ENCODE measurements around the gene DCUN1D1. TPM values are rescaled to one million over a fixed set of nuclear protein-coding genes. Genes with fewer than 3 reads are reported as not detected.

The DCUN1D1 gene
- total RNA-seq, 4 donors from 2014 or later, result 20.5 to 31.4 (median 27.4) TPM

DNA sequence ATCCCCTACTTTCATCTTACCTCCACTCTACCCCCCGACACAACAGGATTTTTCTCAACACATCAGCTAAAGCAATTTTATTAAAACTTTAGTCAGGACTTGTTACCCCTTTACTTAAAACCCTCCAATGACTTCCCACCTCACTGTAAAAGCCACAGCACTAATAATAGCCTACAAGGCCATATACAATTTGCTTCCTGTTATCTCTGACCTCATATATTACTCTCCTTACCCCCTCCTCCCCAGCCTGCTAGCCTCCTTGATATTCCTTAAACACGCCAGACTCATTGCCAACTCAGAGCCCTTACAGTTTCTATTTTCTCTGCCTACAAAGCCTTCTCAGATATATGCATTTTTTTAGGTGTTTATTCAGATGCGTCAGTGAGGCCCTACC, 54.4 kb downstream of the DCUN1D1 start:
- no peaks in the 10 kb centered on the region for H3K36me3 ChIP-seq
- no peak overlapping the region for H3K4me3 ChIP-seq
- WGBS, 2 donors (ENCODE audit: low coverage in 1 of 2), result 92 to 98% methylated on average over 2 to 3 of the region's 3 CpGs
- no peak for TF ChIP-seq EP300 (IDR thresholded peaks at IDR 0.05; ENCODE audit: low read depth)
- DNase-seq, result no peak
- H3K9me3 ChIP-seq, result no peaks in the 10 kb centered on the region
- intact Hi-C loops (cut with DNase I; ENCODE audit: low total_unique reads), result no loop called here
- H3K27ac ChIP-seq, result no peak overlapping the region
- in situ Hi-C loops (cut with MboI; ENCODE audit: low pct_ligation_motif_present in 1 of 4, low pct_unique_long_range_greater_than_20kb in 1 of 4, low sequenced_read_pairs in 3 of 4), result no loop called here
- H3K4me1 ChIP-seq, result no peaks in the 10 kb centered on the region
- H3K27me3 ChIP-seq, result no peaks in the 10 kb centered on the region

DNA sequence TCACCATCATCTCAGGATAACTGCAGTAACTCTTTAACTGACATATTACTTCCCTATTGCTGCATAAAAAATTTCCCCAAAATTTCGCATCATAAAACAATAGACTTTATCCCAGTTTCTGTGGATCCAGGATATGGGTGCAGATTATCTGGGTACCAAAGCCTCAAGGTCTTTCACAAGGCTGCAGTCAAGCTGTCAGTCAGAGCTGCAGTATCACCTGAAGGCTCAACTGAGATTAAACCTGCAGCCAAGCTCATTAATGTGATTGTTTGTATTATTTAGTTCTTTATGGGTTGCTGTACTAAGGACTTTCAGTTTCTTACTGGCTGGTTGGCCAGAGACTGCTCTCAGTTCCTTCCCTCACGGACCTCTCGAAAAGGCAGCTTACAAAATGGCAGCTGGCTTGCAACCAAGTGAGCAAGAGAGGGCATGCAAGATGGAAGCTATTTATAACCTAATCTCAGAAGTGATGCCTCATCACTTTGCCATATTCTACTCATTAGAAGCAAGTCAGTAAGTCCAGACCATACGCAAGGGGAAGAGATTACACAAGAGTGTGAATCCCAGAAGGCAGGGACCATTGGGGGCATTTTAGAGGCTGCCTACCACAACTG, 54.9 kb downstream of the DCUN1D1 start:
- Histone ChIP-seq H3K9me3 (no peaks in the 10 kb centered on the region), H3K4me3 (no peak overlapping the region), H3K27ac (no peak overlapping the region), H3K36me3 (no peaks in the 10 kb centered on the region), H3K27me3 (no peaks in the 10 kb centered on the region), H3K4me1 (peaks cover 0 to 2% (median 0%) of the 10 kb centered on the region in 4 donors)
- TF ChIP-seq POLR2A (IDR thresholded peaks at IDR 0.05) (no peak), POLR2AphosphoS5 (IDR thresholded peaks at IDR 0.05) (no peak), EP300 (IDR thresholded peaks at IDR 0.05; ENCODE audit: low read depth) (no peak)
- TF ChIP-seq, protein P1, sequence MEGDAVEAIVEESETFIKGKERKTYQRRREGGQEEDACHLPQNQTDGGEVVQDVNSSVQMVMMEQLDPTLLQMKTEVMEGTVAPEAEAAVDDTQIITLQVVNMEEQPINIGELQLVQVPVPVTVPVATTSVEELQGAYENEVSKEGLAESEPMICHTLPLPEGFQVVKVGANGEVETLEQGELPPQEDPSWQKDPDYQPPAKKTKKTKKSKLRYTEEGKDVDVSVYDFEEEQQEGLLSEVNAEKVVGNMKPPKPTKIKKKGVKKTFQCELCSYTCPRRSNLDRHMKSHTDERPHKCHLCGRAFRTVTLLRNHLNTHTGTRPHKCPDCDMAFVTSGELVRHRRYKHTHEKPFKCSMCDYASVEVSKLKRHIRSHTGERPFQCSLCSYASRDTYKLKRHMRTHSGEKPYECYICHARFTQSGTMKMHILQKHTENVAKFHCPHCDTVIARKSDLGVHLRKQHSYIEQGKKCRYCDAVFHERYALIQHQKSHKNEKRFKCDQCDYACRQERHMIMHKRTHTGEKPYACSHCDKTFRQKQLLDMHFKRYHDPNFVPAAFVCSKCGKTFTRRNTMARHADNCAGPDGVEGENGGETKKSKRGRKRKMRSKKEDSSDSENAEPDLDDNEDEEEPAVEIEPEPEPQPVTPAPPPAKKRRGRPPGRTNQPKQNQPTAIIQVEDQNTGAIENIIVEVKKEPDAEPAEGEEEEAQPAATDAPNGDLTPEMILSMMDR (IDR thresholded peaks at IDR 0.05), result no peak
- DNase-seq, result peak; percentile 12
- WGBS, 2 donors (ENCODE audit: low coverage in 1 of 2), result 69% methylated on average over 4 of the region's 4 CpGs; no CpG with 5 or more reads in 1 of the 2 donors
- in situ Hi-C loops (cut with MboI; ENCODE audit: low pct_ligation_motif_present in 1 of 4, low pct_unique_long_range_greater_than_20kb in 1 of 4, low sequenced_read_pairs in 3 of 4) (no loop called here), intact Hi-C loops (cut with DNase I; ENCODE audit: low total_unique reads) (no loop called here)

DNA sequence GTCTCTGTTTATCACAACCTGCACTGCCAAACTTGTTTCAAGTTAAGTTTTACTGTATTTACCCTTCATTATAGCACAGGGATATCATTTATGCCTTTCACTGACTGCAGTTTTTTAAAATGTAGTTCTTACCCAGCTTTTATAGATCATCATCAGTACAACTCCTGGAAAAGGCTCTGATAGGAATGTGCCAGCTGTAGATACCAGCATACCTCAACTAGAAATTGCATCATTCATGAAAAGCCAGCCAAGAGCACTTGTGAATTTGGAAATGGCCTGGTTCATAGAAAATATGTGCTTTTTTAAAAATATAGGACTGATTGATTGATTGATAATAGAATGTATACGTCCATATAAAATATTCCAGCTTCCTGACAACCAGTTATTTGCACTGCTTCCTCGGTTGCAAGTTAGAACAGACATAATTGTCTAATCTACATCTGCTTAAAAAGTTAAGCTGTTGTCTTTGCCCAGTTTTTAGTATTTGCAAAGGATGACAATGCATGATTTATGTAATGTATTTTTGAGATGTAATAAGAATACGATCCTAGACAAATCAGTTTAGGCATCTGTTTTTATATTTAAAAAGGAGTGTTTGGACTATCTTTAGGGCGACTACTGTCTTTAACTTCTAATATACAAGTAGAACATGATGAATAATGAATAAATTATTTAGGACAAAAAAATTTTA, 58.5 kb downstream of the DCUN1D1 start:
- H3K9me3 ChIP-seq, result no peaks in the 10 kb centered on the region
- peaks cover 0 to 2% (median 0%) of the 10 kb centered on the region in 4 donors for H3K4me1 ChIP-seq
- intact Hi-C loops (cut with DNase I; ENCODE audit: low total_unique reads), result no loop called here
- DNase-seq, result no peak
- TF ChIP-seq EP300 (IDR thresholded peaks at IDR 0.05; ENCODE audit: low read depth) (no peak), POLR2A (IDR thresholded peaks at IDR 0.05) (no peak), POLR2AphosphoS5 (IDR thresholded peaks at IDR 0.05) (no peak)
- TF ChIP-seq, protein P1 (IDR thresholded peaks at IDR 0.05), result no peak
- H3K27ac ChIP-seq, result no peak overlapping the region
- H3K36me3 ChIP-seq, result no peaks in the 10 kb centered on the region
- in situ Hi-C loops (cut with MboI; ENCODE audit: low pct_ligation_motif_present in 1 of 4, low pct_unique_long_range_greater_than_20kb in 1 of 4, low sequenced_read_pairs in 3 of 4), result no loop called here
- no peak overlapping the region for H3K4me3 ChIP-seq
- H3K27me3 ChIP-seq, result no peaks in the 10 kb centered on the region
- 89 to 91% methylated on average over 4 of the region's 4 CpGs for WGBS, 2 donors (ENCODE audit: low coverage in 1 of 2)

DNA sequence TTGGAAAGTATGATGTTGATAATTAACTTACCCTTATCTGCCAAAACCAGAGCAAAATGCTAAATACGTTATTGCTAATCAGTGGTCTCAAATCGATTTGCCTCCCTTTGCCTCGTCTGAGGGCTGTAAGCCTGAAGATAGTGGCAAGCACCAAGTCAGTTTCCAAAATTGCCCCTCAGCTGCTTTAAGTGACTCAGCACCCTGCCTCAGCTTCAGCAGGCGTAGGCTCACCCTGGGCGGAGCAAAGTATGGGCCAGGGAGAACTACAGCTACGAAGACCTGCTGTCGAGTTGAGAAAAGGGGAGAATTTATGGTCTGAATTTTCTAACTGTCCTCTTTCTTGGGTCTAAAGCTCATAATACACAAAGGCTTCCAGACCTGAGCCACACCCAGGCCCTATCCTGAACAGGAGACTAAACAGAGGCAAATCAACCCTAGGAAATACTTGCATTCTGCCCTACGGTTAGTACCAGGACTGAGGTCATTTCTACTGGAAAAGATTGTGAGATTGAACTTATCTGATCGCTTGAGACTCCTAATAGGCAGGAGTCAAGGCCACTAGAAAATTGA, 59.7 kb downstream of the DCUN1D1 start:
- in situ Hi-C loops (cut with MboI; ENCODE audit: low pct_ligation_motif_present in 1 of 4, low pct_unique_long_range_greater_than_20kb in 1 of 4, low sequenced_read_pairs in 3 of 4) (no loop called here), intact Hi-C loops (cut with DNase I; ENCODE audit: low total_unique reads) (no loop called here)
- WGBS, 2 donors (ENCODE audit: low coverage in 1 of 2), result 69 to 95% methylated on average over 2 to 9 of the region's 9 CpGs
- Histone ChIP-seq H3K36me3 (no peaks in the 10 kb centered on the region), H3K4me1 (peaks cover 0 to 2% (median 0%) of the 10 kb centered on the region in 4 donors), H3K27ac (no peak overlapping the region), H3K9me3 (no peaks in the 10 kb centered on the region), H3K4me3 (no peak overlapping the region), H3K27me3 (no peaks in the 10 kb centered on the region)
- TF ChIP-seq POLR2AphosphoS5 (IDR thresholded peaks at IDR 0.05) (no peak), POLR2A (IDR thresholded peaks at IDR 0.05) (no peak)
- DNase-seq, result no peak

DNA sequence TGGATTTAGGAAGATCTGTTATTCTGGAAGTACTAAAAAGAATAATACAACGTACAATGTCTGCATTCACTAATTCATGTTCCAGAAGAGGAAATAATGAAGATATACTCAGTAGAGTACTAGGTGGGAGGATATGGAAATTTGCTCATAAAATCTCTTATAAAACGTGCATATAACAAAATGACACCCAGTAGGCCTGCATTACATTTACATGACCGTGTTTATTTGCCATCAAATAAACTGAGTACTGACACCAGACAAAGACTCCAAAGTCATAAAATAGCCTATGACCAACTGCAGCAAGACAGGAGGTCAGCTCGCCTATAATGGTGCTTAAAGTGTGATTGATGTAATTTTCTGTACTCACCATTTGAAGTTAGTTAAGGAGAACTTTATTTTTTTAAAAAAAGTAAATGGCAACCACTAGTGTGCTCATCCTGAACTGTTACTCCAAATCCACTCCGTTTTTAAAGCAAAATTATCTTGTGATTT, 60.4 kb downstream of the DCUN1D1 start:
- TF ChIP-seq POLR2A (IDR thresholded peaks at IDR 0.05), result no peak
- TF ChIP-seq, protein P1 (IDR thresholded peaks at IDR 0.05), result no peak
- TF ChIP-seq POLR2AphosphoS5 (IDR thresholded peaks at IDR 0.05), result no peak
- no peak for TF ChIP-seq EP300 (IDR thresholded peaks at IDR 0.05; ENCODE audit: low read depth)
- intact Hi-C loops (cut with DNase I; ENCODE audit: low total_unique reads) (no loop called here), in situ Hi-C loops (cut with MboI; ENCODE audit: low pct_ligation_motif_present in 1 of 4, low pct_unique_long_range_greater_than_20kb in 1 of 4, low sequenced_read_pairs in 3 of 4) (no loop called here)
- Histone ChIP-seq H3K36me3 (no peaks in the 10 kb centered on the region), H3K4me3 (no peak overlapping the region), H3K9me3 (no peaks in the 10 kb centered on the region), H3K27me3 (no peaks in the 10 kb centered on the region), H3K4me1 (peaks cover 0 to 2% (median 0%) of the 10 kb centered on the region in 4 donors), H3K27ac (no peak overlapping the region)
- 88 to 90% methylated on average over 5 of the region's 5 CpGs for WGBS, 2 donors (ENCODE audit: low coverage in 1 of 2)
- no peak for DNase-seq
